AG09319 (cell line): Measurements from ENCODE around the gene CNTNAP2.

Experiments
- DNase-seq: peaks from one replicate; pipeline ENCODE4 v3.0.0-alpha.2; 2010; ENCODE audit warnings: low read depth; ENCODE audit errors: extremely low read depth
- CTCF ChIP-seq: IDR thresholded peaks from 2 replicates; pipeline ENCODE4 v1.5.1; 2011; ENCODE audit warnings: low read depth, mild to moderate bottlenecking, inconsistent platforms, low read length, moderate library complexity

The CNTNAP2 gene

GRCh38 chr7:146096994-146097393 lies 19.6 kb upstream of the CNTNAP2 start:
- no peak for TF ChIP-seq CTCF
- no peak for DNase-seq

GRCh38 chr7:146106319-146106718 lies 10.3 kb upstream of the CNTNAP2 start:
- no peak for DNase-seq
- TF ChIP-seq CTCF: no peak

- TF ChIP-seq CTCF: no peak
- no peak for DNase-seq
Observed at GRCh38 chr7:146112755-146113154, 3.8 kb upstream of the CNTNAP2 start.

GRCh38 chr7:146115548-146115850 lies 1.1 kb upstream of the CNTNAP2 start:
- no peak for DNase-seq
- no peak for TF ChIP-seq CTCF

GRCh38 chr7:146115851-146116520 lies 615 bp upstream of the CNTNAP2 start:
- TF ChIP-seq CTCF: no peak; the same call in 1 of the 2 replicates
- DNase-seq: no peak

- no peak for DNase-seq
- TF ChIP-seq CTCF: no peak
Observed at GRCh38 chr7:146117576-146117975, 975 bp downstream of the CNTNAP2 start.

- no peak for DNase-seq
- no peak; the same call in 1 of the 2 replicates for TF ChIP-seq CTCF
Observed at GRCh38 chr7:146119002-146119401, 2.4 kb downstream of the CNTNAP2 start.
